Stimulated activated CD8-positive, alpha-beta memory T cell treated with anti-CD3 and anti-CD28 coated beads, Interleukin-15, amount 100 ng/mL, for 24 hours (primary cell): Measurements from ENCODE around the gene SH3PXD2A.

Source experiments
- DNase-seq: peaks from one replicate; pipeline ENCODE4 v3.0.0-alpha.2; 2020; ENCODE audit warnings: low read depth

The SH3PXD2A gene

GRCh38 chr10:103603382-103603781 is 252.0 kb downstream of the SH3PXD2A start:
- DNase-seq = no peak

GRCh38 chr10:103602852-103603155 is 252.6 kb downstream of the SH3PXD2A start:
- no peak for DNase-seq

- no peak for DNase-seq
Observed at GRCh38 chr10:103602028-103602851, 253.1 kb downstream of the SH3PXD2A start.

GRCh38 chr10:103600956-103601569 is 254.3 kb downstream of the SH3PXD2A start:
- DNase-seq = no peak

- DNase-seq = no peak
Observed at GRCh38 chr10:103600325-103600724, 255.1 kb downstream of the SH3PXD2A start.

- DNase-seq = no peak
Observed at GRCh38 chr10:103599907-103600306, 255.5 kb downstream of the SH3PXD2A start.

- DNase-seq = no peak
Observed at GRCh38 chr10:103599211-103599610, 256.2 kb downstream of the SH3PXD2A start.

- no peak for DNase-seq
Observed at GRCh38 chr10:103598654-103599115, 256.7 kb downstream of the SH3PXD2A start.

- no peak for DNase-seq
Observed at GRCh38 chr10:103597003-103597402, 258.4 kb downstream of the SH3PXD2A start.

- no peak for DNase-seq
Observed at GRCh38 chr10:103595933-103596726, 259.2 kb downstream of the SH3PXD2A start.

GRCh38 chr10:103593022-103593570 is 262.3 kb downstream of the SH3PXD2A start:
- DNase-seq = no peak

GRCh38 chr10:103592186-103593021 is 263.0 kb downstream of the SH3PXD2A start:
- DNase-seq = no peak

GRCh38 chr10:103590744-103591291 is 264.6 kb downstream of the SH3PXD2A start:
- no peak for DNase-seq

- no peak for DNase-seq
Observed at GRCh38 chr10:103590060-103590459, 265.3 kb downstream of the SH3PXD2A start.

- DNase-seq = no peak
Observed at GRCh38 chr10:103589074-103589630, 266.2 kb downstream of the SH3PXD2A start.

GRCh38 chr10:103587073-103587472 is 268.3 kb downstream of the SH3PXD2A start:
- no peak for DNase-seq

- DNase-seq = no peak
Observed at GRCh38 chr10:103585011-103585405, 270.4 kb downstream of the SH3PXD2A start.

- peak; percentile 21 for DNase-seq
Observed at GRCh38 chr10:103584216-103585010, 271.0 kb downstream of the SH3PXD2A start.

GRCh38 chr10:103583871-103584215 is 271.5 kb downstream of the SH3PXD2A start:
- no peak for DNase-seq
